Ishikawa (cell line): ENCODE data around the gene RPL7A.

ENCODE experiments used
- CREB1 ChIP-seq: IDR thresholded peaks from 2 replicates; pipeline ENCODE4 v1.6.1; 2012; ENCODE audit warnings: low read depth
- MAX ChIP-seq: IDR thresholded peaks from 2 replicates; pipeline ENCODE4 v1.6.1; 2012
- NFIC ChIP-seq: IDR thresholded peaks from 2 replicates; pipeline ENCODE4 v1.6.1; 2012
- RAD21 ChIP-seq: IDR thresholded peaks from 2 replicates; pipeline ENCODE4 v1.6.1; 2012; ENCODE audit warnings: low read depth
- REST ChIP-seq: IDR thresholded peaks from 2 replicates; pipeline ENCODE4 v1.6.1; 2012; ENCODE audit warnings: low read depth, mild to moderate bottlenecking
- TAF1 ChIP-seq: IDR thresholded peaks from 2 replicates; pipeline ENCODE4 v1.6.1; 2012; ENCODE audit warnings: low read depth, mild to moderate bottlenecking
- YY1 ChIP-seq: IDR thresholded peaks from 2 replicates; pipeline ENCODE4 v1.6.1; 2012; ENCODE audit warnings: low read depth

- TF ChIP-seq REST (no peak), RAD21 (no peak), TAF1 (no peak), YY1 (no peak), NFIC (no peak), CREB1 (no peak), MAX (peak; percentile 52)
These were observed 29.8 kb downstream of the RPL7A start for GRCh38 chr9:133377721-133378216.
